HepG2 (cell line): Measurements from ENCODE around the gene TMEM97. TPM values are rescaled to one million over a fixed set of nuclear protein-coding genes. Genes with fewer than 3 reads are reported as not detected.

Experiments
- DRAP1 ChIP-seq: IDR thresholded peaks from 2 replicates; pipeline ENCODE4 v1.6.1; 2016; ENCODE audit warnings: missing genetic modification reagents, missing compliant biosample characterization
- GATA4 ChIP-seq: sonication (generic); IDR thresholded peaks from 2 replicates; pipeline ENCODE4 v1.6.1; 2016; ENCODE audit warnings: antibody characterized with exemption, low read depth, borderline replicate concordance
- IRX3 ChIP-seq: sonication (generic); formaldehyde crosslinking; IDR thresholded peaks from 2 replicates; pipeline ENCODE4 v1.8.1; 2023; ENCODE audit warnings: mild to moderate bottlenecking, low read depth, missing genetic modification reagents, borderline replicate concordance
- KLF11 ChIP-seq: IDR thresholded peaks from 2 replicates; pipeline ENCODE4 v1.6.1; 2016; ENCODE audit warnings: missing compliant biosample characterization
- MAFF ChIP-seq: IDR thresholded peaks from 2 replicates; pipeline ENCODE4 v1.6.1; 2011; ENCODE audit warnings: low read depth, low read length, improper control_type of control experiment
- MYPOP ChIP-seq: sonication (generic); formaldehyde crosslinking; IDR thresholded peaks from 2 replicates; pipeline ENCODE4 v1.8.1; 2023; ENCODE audit warnings: mild to moderate bottlenecking, moderate library complexity, missing genetic modification reagents
- PCBP1 ChIP-seq: fragments of 200-400 bp; formaldehyde crosslinking; IDR thresholded peaks from 2 replicates; pipeline ENCODE4 v1.6.1; 2017; ENCODE audit warnings: mild to moderate bottlenecking, low read depth, low read length, borderline replicate concordance
- POLR2AphosphoS5 ChIP-seq: IDR thresholded peaks from 2 replicates; pipeline ENCODE4 v1.6.1; 2012; ENCODE audit warnings: low read depth, low read length
- RERE ChIP-seq: IDR thresholded peaks from 2 replicates; pipeline ENCODE4 v1.6.1; 2016; ENCODE audit warnings: low read depth, missing genetic modification reagents, missing compliant biosample characterization
- SIX4 ChIP-seq: sonication (generic); formaldehyde crosslinking; IDR thresholded peaks from 2 replicates; pipeline ENCODE4 v1.4.0; 2020; ENCODE audit warnings: missing genetic modification reagents
- TBL1XR1 ChIP-seq: fragments of 150-350 bp; IDR thresholded peaks from 2 replicates; pipeline ENCODE4 v1.6.1; 2014; ENCODE audit warnings: borderline replicate concordance, low read length; ENCODE audit not compliant: partially characterized antibody
- THAP7 ChIP-seq: sonication (generic); formaldehyde crosslinking; IDR thresholded peaks from 2 replicates; pipeline ENCODE4 v1.8.1; 2023; ENCODE audit warnings: mild to moderate bottlenecking, missing genetic modification reagents
- ZC3H13 ChIP-seq: sonication (generic); formaldehyde crosslinking; IDR thresholded peaks from 2 replicates; pipeline ENCODE4 v1.8.1; 2023; ENCODE audit warnings: mild to moderate bottlenecking, missing genetic modification reagents, moderate library complexity
- ZFP62 ChIP-seq: sonication (generic); formaldehyde crosslinking; IDR thresholded peaks from 2 replicates; pipeline ENCODE4 v1.4.0; 2020; ENCODE audit warnings: missing genetic modification reagents
- ZKSCAN1 ChIP-seq: fragments of 150-350 bp; IDR thresholded peaks from 2 replicates; pipeline ENCODE4 v1.6.1; 2014; ENCODE audit warnings: low read length
- ZNF230 ChIP-seq: sonication (generic); formaldehyde crosslinking; IDR thresholded peaks from 2 replicates; pipeline ENCODE4 v1.4.0; 2020; ENCODE audit warnings: mild to moderate bottlenecking, missing genetic modification reagents
- ZNF280D ChIP-seq: sonication (generic); formaldehyde crosslinking; IDR thresholded peaks from 2 replicates; pipeline ENCODE4 v1.5.1; 2020; ENCODE audit warnings: mild to moderate bottlenecking, missing genetic modification reagents
- ZNF431 ChIP-seq: sonication (generic); formaldehyde crosslinking; IDR thresholded peaks from 2 replicates; pipeline ENCODE4 v1.9.0; 2022; ENCODE audit warnings: missing genetic modification reagents, low read depth, mild to moderate bottlenecking, borderline replicate concordance
- ZNF577 ChIP-seq: sonication (generic); formaldehyde crosslinking; IDR thresholded peaks from 2 replicates; pipeline ENCODE4 v1.4.0; 2020; ENCODE audit warnings: mild to moderate bottlenecking, low read depth, missing genetic modification reagents, borderline replicate concordance
- polyA plus RNA-seq, 8 experiments: library from polyadenylated mRNA; depleted of rRNA in 3 of 8; stranded (reverse) in 7 of 8; unstranded in 1 of 8; fragments of >200 nt; fragmentation: Illumina TruSeq in 4 of 8; extraction: Trizol in 4 of 8; gene quantifications; 2 replicates each; pipeline versions ENCODE4 v1.2.1 to v1.2.3, GENCODE V29; 2011 to 2016; ENCODE audit warnings: low read depth in 4 of 8, missing spikeins in 1 of 8, mixed read lengths in 1 of 8; ENCODE audit not compliant: insufficient read depth in 1 of 8
- total RNA-seq, 5 experiments: library from RNA; depleted of rRNA; stranded (reverse); fragments of >200 nt; fragmentation: Illumina TruSeq; extraction: Trizol; gene quantifications; 2 replicates each; pipeline ENCODE4 v1.2.3, GENCODE V29; 2016; ENCODE audit warnings: low read depth in 1 of 5

The TMEM97 gene
- total and polyA plus RNA-seq, 2 of the 13 experiments (the other 11 are each of a cell fraction or from before 2014, with no cell fraction given), result 69.6 to 137 TPM

- TF ChIP-seq RERE (CRISPR knock-in tag) (peak; percentile 87), IRX3 (CRISPR knock-in tag) (no peak), ZNF577 (CRISPR knock-in tag) (no peak), ZNF230 (CRISPR knock-in tag) (peak; percentile 67; the same call in 1 of the 2 replicates), ZNF431 (CRISPR knock-in tag) (no peak), KLF11 (no peak), GATA4 (peak; percentile 91; the same call in 1 of the 2 replicates), ZC3H13 (peak; percentile 26; the same call in 1 of the 2 replicates), PCBP1 (no peak), THAP7 (CRISPR knock-in tag) (no peak), MYPOP (CRISPR knock-in tag) (peak; percentile 71), ZNF280D (CRISPR knock-in tag) (no peak), SIX4 (CRISPR knock-in tag) (peak; percentile 68), ZKSCAN1 (no peak), DRAP1 (CRISPR knock-in tag) (peak; percentile 74), ZFP62 (no peak), POLR2AphosphoS5 (peak; percentile 81), TBL1XR1 (no peak), MAFF (no peak)
Measured at GRCh38 chr17:28370035-28370743, 51.2 kb downstream of the TMEM97 start, which contains the start of gene VTN (continued).
